NCI-H1694 (cell line): ENCODE measurements around the gene CCDC28B.

Experiments used
- DNase-seq: peaks from one replicate; lab custom pipeline; 2025; lab: John Stamatoyannopoulos, UW

Gene CCDC28B

DNA sequence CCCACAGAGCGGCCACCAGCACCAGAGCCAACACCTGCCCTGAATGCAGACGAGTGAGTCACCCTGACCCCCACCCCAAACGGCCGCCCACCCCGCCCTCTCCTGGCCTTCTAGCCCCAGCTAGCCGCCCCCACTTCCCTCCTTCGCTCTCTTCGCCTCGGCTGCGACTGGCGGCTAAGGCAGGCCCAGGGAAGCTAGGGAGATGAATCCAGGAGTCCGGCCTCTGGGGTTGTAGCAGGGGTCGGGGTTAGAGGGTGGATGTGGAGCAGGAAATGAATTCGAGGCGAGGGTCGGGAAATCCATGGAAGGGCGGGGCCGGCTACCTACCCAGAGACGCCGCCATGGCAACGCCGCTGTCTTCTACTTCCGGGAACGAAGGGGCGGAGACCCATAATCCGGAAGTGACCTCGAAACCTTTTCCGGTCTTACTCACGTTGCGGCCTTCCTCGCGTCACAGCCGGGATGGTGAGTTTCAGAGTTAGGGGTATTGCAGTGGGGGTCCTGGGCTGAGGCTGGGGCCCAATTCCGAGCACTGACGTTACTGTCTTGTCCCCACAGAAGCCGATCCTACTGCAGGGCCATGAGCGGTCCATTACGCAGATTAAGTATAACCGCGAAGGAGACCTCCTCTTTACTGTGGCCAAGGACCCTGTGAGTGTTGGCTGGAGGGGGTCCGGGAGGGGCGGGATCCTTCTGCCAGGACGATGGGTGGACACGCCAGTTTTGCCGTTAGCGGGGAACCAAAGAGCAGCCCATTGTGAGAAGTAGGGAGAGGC lies 21.8 kb downstream of the CCDC28B start, which contains the start of the genes EIF3I and TMEM234:
Gene EIF3I, plus strand, starts transcription at position 428 of the 776 bp plus-strand sequence. Its CDS starts 35 bp downstream, at position 463.
Gene TMEM234, minus strand, starts transcription at position 374 of the 776 bp plus-strand sequence. Its CDS starts 31 bp downstream, at position 343.
- peak; percentile 83 for DNase-seq

DNA sequence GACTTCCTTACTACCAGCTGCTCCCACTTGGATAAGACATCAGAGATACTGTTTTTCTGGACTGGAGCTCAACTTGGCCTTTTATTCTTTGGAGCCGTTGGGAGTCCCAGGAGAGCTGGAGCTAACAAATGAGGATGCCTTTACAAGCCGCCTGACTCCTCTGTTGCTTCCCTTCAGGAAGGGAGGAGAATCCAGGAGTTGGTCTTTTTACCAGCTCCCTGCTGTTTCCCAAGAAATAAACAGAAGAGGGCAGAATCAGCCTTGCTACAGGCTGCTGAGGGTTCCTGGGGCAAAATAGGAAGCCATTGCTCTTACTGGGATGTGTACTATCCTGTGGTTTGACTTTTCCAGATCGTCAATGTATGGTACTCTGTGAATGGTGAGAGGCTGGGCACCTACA lies 23.3 kb downstream of the CCDC28B start:
- DNase-seq, result no peak

DNA sequence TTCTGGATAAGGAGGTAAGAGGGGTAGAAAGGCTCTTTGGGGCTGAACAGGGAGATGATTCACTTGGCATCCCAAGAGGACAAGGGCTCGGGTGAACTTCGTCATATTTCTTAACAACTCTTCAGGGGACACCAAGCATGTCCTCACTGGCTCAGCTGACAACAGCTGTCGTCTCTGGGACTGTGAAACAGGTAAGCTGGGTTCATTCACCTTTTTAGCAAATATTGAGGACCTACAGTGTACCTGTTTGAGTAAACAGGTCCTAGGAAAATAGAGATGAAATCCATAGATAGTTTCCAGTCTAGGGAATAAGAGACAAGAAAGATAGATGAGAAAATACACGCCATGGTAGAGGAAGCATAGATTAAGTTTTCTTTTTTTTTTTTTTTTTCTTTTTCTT lies 23.9 kb downstream of the CCDC28B start:
- DNase-seq, result no peak

DNA sequence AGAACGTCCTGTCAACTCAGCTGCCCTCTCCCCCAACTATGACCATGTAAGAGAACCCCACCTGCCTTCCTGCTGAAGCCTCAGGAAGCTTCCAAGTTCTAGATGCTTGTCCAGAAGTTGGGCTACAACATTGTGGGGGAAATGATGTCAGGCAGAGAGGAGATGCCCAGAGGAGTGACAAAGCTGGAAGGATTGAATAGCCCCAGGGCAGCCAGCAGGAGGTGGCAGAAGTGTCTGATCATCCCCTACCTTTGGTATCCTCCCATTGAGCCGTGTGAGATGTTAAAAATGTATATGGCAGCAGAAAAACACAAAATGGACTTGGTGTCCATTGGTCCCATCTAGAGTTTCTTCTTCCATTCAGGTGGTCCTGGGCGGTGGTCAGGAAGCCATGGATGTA lies 28.4 kb downstream of the CCDC28B start:
- no peak for DNase-seq

DNA sequence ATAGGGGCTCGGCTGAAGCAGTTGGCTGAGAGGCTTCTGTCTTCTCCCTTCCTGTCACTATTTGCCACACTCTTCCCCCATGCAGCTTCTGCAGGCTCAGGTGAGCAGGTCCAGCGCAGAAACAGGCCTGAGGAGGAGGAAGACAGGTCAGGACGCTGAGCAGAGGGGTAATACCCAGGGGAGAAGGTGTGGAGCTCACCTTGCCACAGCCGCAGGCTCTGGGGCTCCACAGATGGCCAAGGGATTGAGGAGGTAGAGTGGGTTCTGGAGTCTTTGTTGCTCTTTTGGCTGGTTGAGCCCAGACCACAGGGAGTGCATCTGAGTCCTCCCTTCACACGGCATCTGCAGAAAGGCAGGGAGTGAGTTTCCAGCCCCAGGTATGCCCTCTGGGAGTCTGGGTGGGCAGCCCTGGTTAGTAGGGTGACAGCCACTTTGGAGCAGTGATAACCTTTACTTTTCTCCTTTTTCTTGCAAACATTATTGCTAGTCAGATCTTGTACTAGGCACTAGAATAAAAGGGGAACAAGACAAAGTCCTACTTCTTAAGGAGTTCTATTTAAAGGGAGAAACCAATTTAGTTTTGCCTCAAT lies 31.5 kb downstream of the CCDC28B start:
- DNase-seq, result no peak

DNA sequence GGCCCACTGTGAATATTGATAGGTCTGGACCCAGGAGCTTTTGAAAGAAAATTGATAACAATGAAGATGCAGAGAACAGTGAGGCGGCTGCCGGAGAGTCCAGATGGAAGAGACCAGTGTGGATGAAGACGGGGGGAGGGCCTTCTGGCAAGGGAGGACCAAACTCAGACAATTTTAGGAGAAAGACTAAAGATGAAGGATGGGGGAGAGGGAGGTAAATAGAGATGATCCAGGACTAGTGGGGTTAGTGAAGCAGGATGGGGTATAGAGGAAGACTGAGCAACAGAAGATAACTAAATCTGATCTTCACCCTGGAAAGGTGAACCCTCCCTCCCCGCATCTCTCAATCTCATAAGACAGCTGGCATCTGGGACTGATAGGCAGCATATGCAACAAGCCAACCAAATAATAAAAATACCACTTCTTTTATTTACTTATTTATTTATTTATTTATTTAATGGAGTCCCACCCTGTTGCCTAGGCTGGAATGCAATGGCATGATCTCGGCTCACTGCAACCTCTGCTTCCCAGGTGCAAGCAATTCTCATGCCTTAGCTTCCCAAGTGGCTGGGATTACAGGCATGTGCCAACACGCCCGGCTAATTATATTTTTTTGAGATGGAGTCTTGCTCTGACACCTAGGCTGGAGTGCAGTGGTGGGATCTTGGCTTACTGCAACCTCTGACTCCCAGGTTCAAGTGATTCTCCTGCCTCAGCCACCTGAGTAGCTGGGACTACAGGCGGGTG lies 32.3 kb downstream of the CCDC28B start:
- DNase-seq, result no peak

DNA sequence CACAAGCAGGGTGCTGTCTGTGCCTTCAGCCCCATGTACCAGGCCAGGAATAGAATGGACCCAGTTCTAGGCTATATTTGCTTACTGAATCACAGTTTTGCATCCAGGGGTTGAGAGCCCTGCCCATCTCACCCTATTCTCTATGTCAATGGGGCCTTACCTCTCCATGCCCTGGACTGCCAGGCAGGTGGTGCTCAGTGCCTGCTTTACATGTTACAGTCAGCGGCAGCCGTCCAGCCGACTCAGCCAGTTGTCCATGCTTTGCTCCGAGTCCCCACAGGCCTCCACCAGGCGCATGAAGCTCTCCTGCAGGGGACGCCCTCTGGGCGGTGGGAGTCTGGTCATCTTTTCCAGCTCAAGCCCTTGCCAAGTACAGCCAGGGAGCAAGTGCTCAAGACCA lies 34.4 kb downstream of the CCDC28B start:
- no peak for DNase-seq

DNA sequence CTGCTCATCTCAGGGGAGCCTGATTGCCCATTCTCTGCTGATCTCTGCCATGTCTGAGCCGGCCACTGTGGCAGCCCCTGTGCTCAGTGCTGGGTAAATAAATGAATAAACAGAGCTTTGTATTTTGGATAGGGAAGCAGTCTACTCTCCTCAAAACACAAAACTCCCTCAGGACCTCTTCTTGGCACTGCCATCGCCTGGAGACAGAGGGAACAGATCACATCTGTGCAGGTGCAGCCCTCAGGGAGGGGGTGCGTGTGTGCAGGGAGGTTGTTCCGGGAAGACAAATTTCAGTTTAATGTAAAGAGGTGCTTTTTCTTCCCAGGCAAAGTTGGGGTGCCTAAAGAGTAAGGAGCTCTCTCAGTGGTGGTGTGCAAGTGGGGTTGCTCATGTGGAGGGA lies 38.9 kb downstream of the CCDC28B start:
- DNase-seq, result no peak

DNA sequence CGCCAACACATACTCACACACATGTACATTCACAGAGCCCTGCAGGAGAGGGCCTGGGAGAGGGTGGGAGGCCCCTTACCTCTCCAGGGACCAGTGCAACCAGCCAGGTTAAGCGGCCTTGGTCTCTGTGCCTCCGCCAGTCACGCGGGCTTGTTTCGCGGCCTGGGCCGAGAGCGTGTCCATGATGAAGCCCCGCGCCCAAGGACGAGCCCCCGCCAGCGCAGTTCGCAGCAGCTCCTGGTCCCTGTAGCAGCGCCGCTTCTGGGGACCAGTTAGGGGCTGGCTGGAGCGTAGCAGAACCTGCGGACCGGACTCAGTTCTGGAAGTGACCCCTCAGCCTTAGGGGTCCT lies 39.4 kb downstream of the CCDC28B start:
- DNase-seq, result no peak

DNA sequence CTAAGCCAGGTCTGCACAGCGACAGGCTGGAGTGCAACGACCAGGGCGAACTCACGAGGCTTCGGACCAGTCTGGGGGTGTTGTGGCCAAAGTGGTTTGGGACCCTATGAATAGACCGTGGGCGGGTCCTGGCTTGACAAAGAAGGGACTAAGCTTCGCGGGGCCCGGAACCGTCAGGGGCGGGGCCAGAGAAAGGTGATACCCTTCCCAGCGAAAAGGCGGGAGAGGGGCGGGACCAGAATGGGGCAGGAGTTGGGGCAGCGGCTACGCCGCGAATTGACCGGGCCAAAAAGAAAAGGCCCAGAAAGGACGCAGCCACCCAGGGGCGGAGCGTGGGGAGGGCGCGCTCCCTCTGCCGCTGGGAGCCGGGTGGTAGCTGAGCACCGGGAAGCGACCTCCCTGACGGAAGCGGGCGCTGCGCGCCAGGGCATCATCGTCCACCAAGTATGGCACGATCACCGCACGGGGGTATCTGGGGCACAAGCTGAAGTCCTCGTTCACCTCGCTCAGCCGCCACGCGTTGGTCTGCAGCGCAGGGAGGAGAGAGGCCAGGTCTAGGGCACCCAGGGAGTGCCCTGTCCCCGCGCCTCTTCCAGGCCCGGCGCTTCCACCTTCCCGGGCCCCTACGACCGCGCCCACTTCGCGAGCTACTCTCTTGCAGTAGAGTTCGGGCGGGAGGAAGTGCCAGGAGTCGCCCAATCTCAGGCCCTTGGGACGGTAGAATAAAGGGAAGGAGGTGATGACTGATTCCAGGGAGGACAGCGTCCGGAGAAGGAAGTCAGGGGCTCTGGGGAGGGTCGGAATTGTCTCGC lies 40.0 kb downstream of the CCDC28B start:
- peak; percentile 26 for DNase-seq

DNA sequence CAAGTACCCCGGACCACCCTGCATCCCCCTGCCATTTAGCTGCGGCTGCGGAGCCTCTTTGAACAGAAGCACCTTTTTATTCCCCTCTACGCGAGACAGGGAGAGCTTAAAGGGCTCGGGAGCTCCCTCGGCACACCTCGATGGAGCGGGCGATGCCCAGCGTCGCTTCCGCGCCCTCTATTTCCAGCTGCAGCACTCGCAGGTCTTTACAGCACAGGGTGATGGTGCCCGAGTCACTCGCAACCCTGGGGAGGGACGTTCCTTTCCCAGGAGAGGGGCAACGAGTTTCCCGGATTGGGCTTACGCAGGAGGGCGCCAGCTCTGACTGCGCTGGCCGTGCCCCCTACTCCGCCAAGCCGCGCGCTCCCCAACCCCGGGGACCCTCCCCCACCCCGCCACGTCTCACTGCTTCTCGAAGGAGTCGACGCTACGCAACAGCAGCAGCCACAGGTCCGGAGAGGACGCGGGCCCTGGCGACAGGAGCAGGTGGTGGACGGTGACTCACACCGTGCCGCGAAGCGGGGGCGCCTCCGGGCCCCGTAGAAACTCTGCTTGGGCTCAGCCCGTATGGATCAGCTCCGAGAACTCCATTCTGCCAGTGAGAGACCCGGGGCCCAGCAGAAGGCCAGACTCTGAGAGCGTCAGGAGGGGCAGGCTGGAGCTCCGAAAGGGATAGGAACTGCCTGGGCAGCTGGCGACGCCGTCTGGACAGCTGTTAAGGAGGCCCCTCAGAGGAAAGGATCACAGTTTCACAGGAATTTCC lies 40.8 kb downstream of the CCDC28B start:
- DNase-seq, result no peak

DNA sequence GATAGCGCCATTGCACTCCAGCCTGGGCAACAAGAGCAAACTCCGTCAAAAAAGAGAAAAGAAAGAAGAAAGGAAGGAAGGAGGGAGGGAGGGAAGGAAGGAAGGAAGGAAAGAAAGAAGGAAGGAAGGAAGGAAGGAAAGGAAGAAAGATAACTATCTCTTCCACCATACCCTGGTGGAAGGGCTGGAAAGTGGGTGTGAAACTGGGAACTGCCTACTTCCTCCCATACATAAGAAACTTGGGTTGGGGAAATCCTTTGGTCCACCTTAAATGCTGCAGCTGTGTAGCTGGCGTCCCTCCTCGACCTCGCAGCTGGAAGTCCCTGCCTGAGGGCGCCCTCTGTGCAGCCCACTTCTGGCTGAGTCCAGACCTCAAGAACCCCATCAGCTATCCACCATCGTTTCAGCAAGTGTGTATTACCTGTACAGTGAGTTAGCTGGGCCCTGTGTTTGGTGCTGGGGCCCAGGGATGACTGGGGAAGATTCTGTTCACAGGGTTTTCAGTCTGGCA lies 42.0 kb downstream of the CCDC28B start:
- DNase-seq, result no peak

DNA sequence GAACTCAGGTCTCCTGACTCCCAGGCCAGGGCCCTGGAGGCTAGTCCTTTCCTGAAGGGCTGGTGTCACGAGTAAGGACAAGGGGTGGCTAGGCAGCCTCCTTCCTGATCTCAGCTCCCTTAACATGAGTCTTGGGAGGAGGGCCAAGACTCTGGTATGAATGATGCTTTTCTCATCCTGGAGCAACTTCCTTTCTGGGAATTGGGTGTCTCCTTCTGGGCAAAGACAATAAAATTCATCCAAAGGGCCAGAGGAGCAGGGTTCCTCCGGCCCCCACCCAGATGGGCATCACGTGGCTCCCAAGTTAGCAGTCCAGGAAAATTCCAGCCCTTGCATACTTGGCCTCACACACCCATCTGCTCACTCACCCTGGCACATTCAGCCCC lies 46.5 kb downstream of the CCDC28B start, which contains the start of gene FAM167B:
Gene FAM167B, plus strand, starts transcription at position 335 of the 386 bp plus-strand sequence. CDS start 200 bp downstream, outside the sequence.
- no peak for DNase-seq

DNA sequence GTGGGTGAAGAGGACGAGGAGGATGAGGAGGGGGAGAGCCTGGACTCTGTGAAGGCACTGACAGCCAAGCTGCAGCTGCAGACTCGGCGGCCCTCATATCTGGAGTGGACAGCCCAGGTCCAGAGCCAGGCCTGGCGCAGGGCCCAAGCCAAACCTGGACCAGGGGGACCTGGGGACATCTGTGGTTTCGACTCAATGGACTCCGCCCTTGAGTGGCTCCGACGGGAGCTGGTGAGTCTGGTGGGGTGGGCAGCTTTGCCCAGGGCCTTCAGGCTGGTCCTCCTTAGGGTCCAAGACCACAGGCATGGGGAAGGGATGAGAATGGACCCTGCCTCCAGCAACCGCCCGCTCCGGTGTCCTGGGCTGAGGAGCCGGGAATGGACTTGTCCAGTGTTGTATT lies 47.1 kb downstream of the CCDC28B start:
- no peak for DNase-seq

DNA sequence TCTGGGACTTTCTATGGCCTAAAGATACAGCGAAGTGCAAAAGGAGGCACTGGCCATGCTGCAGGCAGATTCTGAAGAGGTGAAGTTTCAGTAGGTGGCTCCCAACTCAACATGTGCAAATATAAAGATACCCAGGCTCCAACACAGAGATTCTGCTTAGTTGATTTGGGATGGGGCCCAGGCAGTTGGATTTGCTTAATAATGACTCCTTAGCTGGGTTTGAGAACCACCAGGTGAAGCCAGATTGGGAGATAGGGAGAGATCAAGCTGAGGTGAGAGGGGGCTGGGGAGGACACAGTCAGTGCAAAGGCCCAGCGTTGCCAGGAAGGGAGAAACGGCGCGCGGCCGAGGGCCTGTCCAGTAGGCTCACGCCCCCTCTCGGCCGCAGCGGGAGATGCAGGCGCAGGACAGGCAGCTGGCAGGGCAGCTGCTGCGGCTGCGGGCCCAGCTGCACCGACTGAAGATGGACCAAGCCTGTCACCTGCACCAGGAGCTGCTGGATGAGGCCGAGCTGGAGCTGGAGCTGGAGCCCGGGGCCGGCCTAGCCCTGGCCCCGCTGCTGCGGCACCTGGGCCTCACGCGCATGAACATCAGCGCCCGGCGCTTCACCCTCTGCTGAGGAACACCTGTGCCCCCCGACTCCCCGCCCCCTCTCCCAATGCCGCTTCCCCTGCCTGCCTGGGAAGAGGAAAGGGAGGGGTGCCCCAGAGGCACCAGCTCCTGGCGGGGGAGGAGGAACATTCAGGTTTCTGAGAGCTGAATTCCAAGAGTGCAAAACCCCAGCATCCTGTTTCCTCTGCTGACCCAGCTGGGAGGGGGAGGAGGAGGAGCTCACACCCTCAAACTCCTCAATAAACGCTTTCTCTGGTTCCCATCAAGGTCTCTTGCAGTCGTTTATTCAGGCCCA lies 47.8 kb downstream of the CCDC28B start:
- peak; percentile 21 for DNase-seq

DNA sequence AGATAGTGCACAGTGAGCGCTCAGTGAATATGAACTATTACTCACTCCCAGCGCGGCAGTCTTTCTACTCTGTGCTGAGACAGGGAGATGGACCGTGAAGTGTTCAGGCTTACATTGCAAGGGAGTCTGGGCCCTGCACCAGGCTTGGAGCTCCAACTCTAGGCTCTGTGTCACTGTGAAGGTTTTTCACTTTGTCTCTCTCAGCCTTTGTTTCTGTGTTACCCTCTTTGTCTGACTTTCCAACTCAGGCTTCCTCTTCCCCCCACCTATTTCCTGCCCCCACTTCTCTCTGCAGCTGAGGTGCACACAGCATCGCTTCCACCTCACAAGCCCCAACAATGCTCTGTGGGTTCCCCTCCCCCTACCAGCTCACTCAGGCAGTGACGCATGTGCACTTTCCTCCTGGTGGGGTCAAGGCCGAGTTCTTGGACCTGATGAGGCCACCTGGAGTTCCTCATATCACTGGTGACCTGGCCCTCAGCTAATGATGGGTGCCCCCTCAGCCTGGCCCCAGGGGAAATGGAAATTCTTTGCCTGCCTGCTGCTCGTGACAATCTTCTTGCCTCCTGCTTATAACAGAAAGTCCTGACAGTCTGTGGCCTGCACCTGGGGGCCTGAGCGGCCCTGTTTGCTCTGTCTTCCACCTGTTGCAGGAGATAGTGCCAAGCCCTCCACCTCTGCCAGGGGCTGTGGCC lies 49.6 kb downstream of the CCDC28B start:
- no peak for DNase-seq

DNA sequence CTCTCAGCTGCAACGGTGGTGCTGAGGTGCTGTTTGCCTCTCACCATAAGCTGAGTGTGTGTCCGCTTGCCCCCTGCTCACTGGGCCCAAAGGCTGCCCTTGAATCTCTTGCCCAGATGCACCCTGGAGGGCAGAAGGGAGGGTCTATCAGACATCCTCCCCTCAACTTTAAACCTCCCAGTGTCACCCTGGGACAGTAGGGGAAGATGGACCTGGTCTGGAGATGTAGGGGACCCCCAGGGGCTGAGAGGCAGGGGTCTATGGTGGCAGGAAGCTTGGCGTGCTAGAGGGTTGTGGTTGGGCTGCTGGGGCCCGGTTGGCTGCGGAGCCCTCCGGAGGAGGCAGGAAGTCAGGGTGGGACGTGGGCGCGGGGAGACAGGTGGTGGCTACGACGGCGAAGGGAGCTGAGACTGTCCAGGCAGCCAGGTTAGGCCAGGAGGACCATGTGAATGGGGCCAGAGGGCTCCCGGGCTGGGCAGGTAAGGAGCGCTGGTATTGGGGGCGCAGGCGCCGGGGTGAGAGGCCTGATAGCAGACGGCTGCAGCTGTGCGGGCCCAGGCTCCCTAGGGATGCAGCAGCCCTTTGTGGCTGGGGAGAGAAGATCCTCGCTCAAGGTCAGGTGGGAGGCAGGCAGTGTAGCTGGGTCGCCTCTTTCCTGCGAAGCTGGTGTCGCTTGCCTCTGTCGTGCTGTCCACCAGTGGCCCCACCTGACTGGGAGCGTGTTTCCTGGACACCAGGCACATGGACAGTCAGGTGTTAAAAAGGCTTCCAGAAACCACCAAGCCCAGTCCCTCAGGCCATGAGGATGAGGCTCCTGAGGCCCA lies 50.7 kb downstream of the CCDC28B start, which contains the start of gene LCK:
Gene LCK, plus strand, starts transcription at position 373 of the 824 bp plus-strand sequence. CDS start 23,065 bp downstream, outside the sequence.
- DNase-seq, result no peak
